Vagina (tissue), 2 donors: ENCODE data around the gene CEMIP.

Experiments used
- POLR2A ChIP-seq, 2 donors: fragments of 450-650 bp; IDR thresholded peaks; one replicate each; pipeline ENCODE4 v1.6.1; 2017; ENCODE audit warnings: antibody characterized with exemption in 2 of 2, mild to moderate bottlenecking in 2 of 2, moderate library complexity in 2 of 2
- POLR2AphosphoS5 ChIP-seq, 2 donors: sonication (generic); formaldehyde crosslinking; IDR thresholded peaks; one replicate each; pipeline ENCODE4 v1.9.0; 2017; ENCODE audit warnings: antibody characterized with exemption in 2 of 2, mild to moderate bottlenecking in 2 of 2, low read depth in 1 of 2; ENCODE audit not compliant: insufficient read depth in 1 of 2
- TF ChIP-seq, protein P1 (sequence below), 3 experiments: fragments of 450-650 bp in 2 of 3; fragments of 200-600 bp in 1 of 3; sonication (generic) in 1 of 3; IDR thresholded peaks; one replicate each; pipeline ENCODE4 v1.5.1; 2017 to 2019; ENCODE audit warnings: antibody characterized with exemption in 3 of 3, mild to moderate bottlenecking in 2 of 3, moderate library complexity in 2 of 3

DNA sequence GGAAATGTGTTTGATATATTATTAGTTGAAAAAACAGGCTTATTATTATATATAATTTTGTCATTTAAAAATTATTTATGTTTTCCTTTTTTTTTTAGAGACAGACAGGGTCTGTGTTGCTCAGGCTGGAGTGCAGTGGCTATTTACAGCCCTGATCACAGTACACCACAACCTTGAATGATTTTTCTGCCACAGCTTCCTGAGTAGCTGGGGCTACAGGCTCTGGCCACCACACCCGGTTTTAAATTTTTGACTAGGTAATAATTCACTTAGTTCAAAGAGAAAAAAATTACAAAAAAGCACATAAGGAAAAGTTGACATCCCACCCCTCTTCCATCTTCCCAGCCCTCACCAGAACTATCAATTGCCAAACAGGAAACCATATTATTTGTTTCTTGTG, 4.7 kb upstream of the CEMIP start:
- TF ChIP-seq, protein P1, sequence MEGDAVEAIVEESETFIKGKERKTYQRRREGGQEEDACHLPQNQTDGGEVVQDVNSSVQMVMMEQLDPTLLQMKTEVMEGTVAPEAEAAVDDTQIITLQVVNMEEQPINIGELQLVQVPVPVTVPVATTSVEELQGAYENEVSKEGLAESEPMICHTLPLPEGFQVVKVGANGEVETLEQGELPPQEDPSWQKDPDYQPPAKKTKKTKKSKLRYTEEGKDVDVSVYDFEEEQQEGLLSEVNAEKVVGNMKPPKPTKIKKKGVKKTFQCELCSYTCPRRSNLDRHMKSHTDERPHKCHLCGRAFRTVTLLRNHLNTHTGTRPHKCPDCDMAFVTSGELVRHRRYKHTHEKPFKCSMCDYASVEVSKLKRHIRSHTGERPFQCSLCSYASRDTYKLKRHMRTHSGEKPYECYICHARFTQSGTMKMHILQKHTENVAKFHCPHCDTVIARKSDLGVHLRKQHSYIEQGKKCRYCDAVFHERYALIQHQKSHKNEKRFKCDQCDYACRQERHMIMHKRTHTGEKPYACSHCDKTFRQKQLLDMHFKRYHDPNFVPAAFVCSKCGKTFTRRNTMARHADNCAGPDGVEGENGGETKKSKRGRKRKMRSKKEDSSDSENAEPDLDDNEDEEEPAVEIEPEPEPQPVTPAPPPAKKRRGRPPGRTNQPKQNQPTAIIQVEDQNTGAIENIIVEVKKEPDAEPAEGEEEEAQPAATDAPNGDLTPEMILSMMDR (IDR thresholded peaks at IDR 0.05): no peak
- TF ChIP-seq POLR2A (IDR thresholded peaks at IDR 0.05): no peak
- TF ChIP-seq POLR2AphosphoS5 (IDR thresholded peaks at IDR 0.05; ENCODE audit: insufficient read depth in 1 of 2, low read depth in 1 of 2): no peak
